ENCODE data around the gene AFG1L.

The AFG1L gene

GRCh38 chr6:108417027-108417426, 122.2 kb downstream of the AFG1L start:
- TF ChIP-seq, protein P1, sequence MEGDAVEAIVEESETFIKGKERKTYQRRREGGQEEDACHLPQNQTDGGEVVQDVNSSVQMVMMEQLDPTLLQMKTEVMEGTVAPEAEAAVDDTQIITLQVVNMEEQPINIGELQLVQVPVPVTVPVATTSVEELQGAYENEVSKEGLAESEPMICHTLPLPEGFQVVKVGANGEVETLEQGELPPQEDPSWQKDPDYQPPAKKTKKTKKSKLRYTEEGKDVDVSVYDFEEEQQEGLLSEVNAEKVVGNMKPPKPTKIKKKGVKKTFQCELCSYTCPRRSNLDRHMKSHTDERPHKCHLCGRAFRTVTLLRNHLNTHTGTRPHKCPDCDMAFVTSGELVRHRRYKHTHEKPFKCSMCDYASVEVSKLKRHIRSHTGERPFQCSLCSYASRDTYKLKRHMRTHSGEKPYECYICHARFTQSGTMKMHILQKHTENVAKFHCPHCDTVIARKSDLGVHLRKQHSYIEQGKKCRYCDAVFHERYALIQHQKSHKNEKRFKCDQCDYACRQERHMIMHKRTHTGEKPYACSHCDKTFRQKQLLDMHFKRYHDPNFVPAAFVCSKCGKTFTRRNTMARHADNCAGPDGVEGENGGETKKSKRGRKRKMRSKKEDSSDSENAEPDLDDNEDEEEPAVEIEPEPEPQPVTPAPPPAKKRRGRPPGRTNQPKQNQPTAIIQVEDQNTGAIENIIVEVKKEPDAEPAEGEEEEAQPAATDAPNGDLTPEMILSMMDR (conservative IDR thresholded peaks at IDR 0.05; ENCODE audit: low read length): no peak
- TF ChIP-seq EZH2phosphoT487 (IDR thresholded peaks at IDR 0.05; ENCODE audit: borderline replicate concordance): no peak
- H3K79me2 ChIP-seq (ENCODE audit: insufficient read depth, low read length): no peaks in the 10 kb centered on the region
- peaks cover 8% of the 10 kb centered on the region for H3K4me1 ChIP-seq (ENCODE audit: insufficient read depth, low read length, poor library complexity, severe bottlenecking)
- no peaks in the 10 kb centered on the region for H3K9me2 ChIP-seq (replicated peaks; ENCODE audit: low read depth, low read length)
- no peaks in the 10 kb centered on the region for H3K27me3 ChIP-seq (ENCODE audit: insufficient read depth, low read length, poor library complexity, severe bottlenecking)
- H4K20me1 ChIP-seq (ENCODE audit: insufficient read depth, low read length, poor library complexity, severe bottlenecking): no peaks in the 10 kb centered on the region
- H2AFZ ChIP-seq (ENCODE audit: low read length): no peak overlapping the region
- H3K9ac ChIP-seq (ENCODE audit: low read depth, low read length, poor library complexity, severe bottlenecking): no peak overlapping the region
- H3K4me2 ChIP-seq (ENCODE audit: low read depth, low read length, poor library complexity, severe bottlenecking): no peak overlapping the region
- no peaks in the 10 kb centered on the region for H3K36me3 ChIP-seq (ENCODE audit: insufficient read depth, low read length)
- peaks cover 4% of the 10 kb centered on the region; the same call in 1 of the 2 replicates for H3F3A ChIP-seq (ENCODE audit: low read depth)
- H3K9me3 ChIP-seq (ENCODE audit: insufficient read depth, low read depth, low read length): no peaks in the 10 kb centered on the region
- H3K4me3 ChIP-seq (ENCODE audit: low read length, poor library complexity, severe bottlenecking): no peak overlapping the region

DNA sequence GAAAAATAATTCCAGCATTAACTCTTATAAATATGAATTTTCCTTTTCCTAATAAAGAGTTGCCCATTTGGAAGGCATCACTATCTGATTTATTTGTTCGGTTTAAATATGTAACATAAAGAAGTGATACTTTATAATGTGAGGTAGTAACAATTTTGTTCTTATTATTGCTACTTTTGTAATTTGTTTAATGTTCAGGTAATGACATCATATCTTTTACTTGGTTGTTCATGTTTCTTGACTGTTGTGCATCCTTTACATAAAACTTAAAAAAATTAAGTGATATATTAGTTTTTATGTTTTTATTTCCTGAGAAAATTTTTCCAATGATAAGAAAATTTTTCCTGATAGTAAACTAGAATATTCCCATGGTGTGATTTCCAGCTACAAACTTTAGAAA, 124.6 kb downstream of the AFG1L start:
- Histone ChIP-seq H3K36me3 (ENCODE audit: insufficient read depth, low read length) (no peaks in the 10 kb centered on the region), H3K4me2 (ENCODE audit: low read depth, low read length, poor library complexity, severe bottlenecking) (no peak overlapping the region), H3K9me2 (replicated peaks; ENCODE audit: low read depth, low read length) (no peaks in the 10 kb centered on the region), H3K9me3 (ENCODE audit: insufficient read depth, low read depth, low read length) (no peaks in the 10 kb centered on the region), H3K79me2 (ENCODE audit: insufficient read depth, low read length) (no peaks in the 10 kb centered on the region), H3K9ac (ENCODE audit: low read depth, low read length, poor library complexity, severe bottlenecking) (no peak overlapping the region), H3F3A (ENCODE audit: low read depth) (peaks cover 4% of the 10 kb centered on the region; the same call in 1 of the 2 replicates), H3K4me3 (ENCODE audit: low read length, poor library complexity, severe bottlenecking) (no peak overlapping the region), H2AFZ (ENCODE audit: low read length) (no peak overlapping the region), H4K20me1 (ENCODE audit: insufficient read depth, low read length, poor library complexity, severe bottlenecking) (no peaks in the 10 kb centered on the region), H3K4me1 (ENCODE audit: insufficient read depth, low read length, poor library complexity, severe bottlenecking) (peaks cover 8% of the 10 kb centered on the region), H3K27me3 (ENCODE audit: insufficient read depth, low read length, poor library complexity, severe bottlenecking) (no peaks in the 10 kb centered on the region)
- TF ChIP-seq, protein P1 (conservative IDR thresholded peaks at IDR 0.05; ENCODE audit: low read length): no peak
- TF ChIP-seq EZH2phosphoT487 (IDR thresholded peaks at IDR 0.05; ENCODE audit: borderline replicate concordance): no peak

GRCh38 chr6:108419934-108420609, 125.2 kb downstream of the AFG1L start:
- TF ChIP-seq, protein P1 (conservative IDR thresholded peaks at IDR 0.05; ENCODE audit: low read length): no peak
- TF ChIP-seq EZH2phosphoT487 (IDR thresholded peaks at IDR 0.05; ENCODE audit: borderline replicate concordance): no peak
- peaks cover 8% of the 10 kb centered on the region for H3K4me1 ChIP-seq (ENCODE audit: insufficient read depth, low read length, poor library complexity, severe bottlenecking)

More at GRCh38 chr6:108419934-108420609, 125.2 kb downstream of the AFG1L start:
- Histone ChIP-seq H3K36me3 (ENCODE audit: insufficient read depth, low read length) (no peaks in the 10 kb centered on the region), H3K9ac (ENCODE audit: low read depth, low read length, poor library complexity, severe bottlenecking) (no peak overlapping the region), H4K20me1 (ENCODE audit: insufficient read depth, low read length, poor library complexity, severe bottlenecking) (no peaks in the 10 kb centered on the region), H3K27me3 (ENCODE audit: insufficient read depth, low read length, poor library complexity, severe bottlenecking) (no peaks in the 10 kb centered on the region), H3K4me2 (ENCODE audit: low read depth, low read length, poor library complexity, severe bottlenecking) (no peak overlapping the region), H2AFZ (ENCODE audit: low read length) (no peak overlapping the region), H3K9me3 (ENCODE audit: insufficient read depth, low read depth, low read length) (no peaks in the 10 kb centered on the region), H3K79me2 (ENCODE audit: insufficient read depth, low read length) (no peaks in the 10 kb centered on the region), H3K9me2 (replicated peaks; ENCODE audit: low read depth, low read length) (no peaks in the 10 kb centered on the region), H3K4me3 (ENCODE audit: low read length, poor library complexity, severe bottlenecking) (no peak overlapping the region), H3F3A (ENCODE audit: low read depth) (peaks cover 4% of the 10 kb centered on the region; the same call in 1 of the 2 replicates)

All from Loucy (cell line).